Measurements from ENCODE around the gene UCK1. TPM values are rescaled to one million over a fixed set of nuclear protein-coding genes. Genes with fewer than 3 reads are reported as not detected.

UCK1 gene
- total RNA-seq, 1 donor from 2014 or later: 26.5 TPM

DNA sequence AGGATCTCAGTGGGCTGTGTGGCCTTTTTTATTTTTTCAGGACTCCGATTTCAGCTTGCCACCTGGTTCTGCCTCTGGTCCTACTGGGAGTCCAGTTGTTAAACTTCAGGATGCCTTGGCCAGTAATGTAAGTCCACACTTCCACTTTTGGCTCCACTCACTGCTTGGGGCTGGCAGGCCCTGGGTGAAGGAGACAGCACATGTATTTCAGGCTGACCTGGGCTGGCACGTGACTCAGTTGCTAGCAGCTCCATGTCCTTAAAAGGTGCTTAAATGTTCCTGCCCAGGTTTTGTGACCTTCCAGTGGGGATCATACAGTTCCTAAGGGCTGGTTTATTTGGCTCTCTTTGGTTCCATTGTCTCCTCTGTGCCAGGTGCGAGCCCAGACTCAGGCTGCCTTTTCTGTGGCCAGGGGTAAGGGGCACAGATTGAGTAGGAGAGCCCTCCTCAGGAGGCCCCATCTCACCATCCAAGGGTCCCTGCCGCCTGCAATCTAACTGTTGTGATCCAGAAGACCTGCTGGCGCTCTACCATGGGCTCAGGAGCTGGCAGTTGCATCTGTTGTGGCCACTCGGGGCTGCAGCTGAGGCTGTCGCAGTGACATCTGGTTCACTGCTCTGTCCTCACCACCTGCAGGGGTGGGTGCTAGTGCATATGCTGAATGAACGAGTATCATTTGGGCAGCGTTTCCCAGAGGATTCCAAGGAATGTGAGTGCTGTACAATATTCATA lies 47.6 kb downstream of the UCK1 start:
- intact Hi-C loops (cut with DNase I): no loop called here
- DNase-seq (ENCODE audit: low spot score): no peak
- ATAC-seq: no peak

DNA sequence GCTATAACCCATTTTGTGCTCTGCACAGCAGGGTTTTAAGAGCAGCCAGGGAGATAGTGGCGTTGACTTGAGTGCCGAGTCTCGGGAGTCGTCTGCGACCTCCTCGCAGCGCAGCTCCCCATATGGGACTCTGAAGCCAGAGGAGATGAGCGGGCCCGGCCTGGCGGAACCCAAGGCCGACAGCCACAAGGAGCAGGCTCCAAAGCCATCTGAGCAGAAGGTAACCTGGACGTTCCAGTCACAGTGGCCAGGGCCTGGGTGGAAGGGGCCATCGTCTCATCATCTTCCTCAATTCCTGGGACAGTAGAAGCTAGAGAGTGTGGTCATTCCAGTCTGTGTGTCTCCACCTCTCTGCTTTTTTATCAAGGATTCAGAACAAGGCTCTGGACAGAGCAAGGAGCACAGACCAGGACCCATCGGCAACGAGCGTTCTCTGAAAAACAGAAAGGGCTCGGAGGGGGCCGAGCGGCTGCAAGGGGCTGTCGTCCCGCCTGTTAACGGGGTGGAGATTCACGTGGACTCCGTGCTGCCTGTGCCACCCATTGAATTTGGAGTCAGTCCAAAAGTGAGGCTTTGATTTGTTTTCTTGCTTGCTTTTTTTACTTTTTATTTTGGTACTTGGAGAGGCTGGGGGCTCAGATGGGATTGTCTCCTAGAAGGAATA lies 48.6 kb downstream of the UCK1 start:
- intact Hi-C loops (cut with DNase I): no loop called here
- DNase-seq (ENCODE audit: low spot score) (no peak), ATAC-seq (no peak)

DNA sequence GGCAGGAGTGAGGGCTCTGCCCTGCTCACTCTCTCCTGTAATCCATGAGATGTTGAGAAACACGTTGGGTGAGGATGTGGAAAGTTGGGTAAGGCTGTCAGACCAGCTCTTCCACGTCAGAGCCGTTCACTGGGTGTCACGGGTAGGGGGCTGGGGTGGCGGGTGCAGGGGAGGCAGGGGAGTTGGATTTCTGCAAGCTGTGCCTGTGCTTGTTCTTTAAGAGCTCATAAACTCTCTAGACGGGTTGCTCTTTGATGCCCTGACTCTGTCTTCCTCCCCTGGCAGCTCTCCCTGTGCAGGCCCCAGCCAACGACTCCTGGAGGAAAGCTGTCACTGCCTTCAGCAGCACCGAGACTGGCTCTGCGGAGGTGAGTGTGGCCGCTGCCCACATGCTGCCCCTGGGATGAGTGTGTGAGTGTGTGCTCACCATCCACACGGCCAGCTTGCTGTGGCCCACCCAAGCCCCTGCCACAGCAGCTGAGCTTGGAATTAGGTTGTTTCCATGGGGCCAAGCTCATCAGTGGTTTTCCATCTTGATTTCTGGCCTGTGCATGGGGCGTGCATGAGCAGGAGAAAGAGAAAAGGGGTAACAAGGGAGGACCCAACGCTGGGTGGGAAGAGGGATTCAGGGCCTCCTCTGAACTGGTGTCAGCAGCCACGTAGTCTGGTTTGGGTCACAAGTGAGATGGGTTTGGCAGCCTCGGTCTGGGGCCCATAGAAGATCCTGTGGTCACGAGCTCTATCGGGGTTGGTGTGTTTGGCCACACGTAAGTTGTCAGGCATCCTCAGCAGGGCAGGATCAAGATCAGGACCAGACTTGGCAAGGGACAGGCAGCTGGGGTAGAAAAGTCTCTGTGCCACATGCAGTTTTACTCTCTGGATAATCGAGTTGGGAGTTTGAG lies 49.4 kb downstream of the UCK1 start:
- no peak for DNase-seq (ENCODE audit: low spot score)
- ATAC-seq: no peak
- intact Hi-C loops (cut with DNase I): no loop called here

DNA sequence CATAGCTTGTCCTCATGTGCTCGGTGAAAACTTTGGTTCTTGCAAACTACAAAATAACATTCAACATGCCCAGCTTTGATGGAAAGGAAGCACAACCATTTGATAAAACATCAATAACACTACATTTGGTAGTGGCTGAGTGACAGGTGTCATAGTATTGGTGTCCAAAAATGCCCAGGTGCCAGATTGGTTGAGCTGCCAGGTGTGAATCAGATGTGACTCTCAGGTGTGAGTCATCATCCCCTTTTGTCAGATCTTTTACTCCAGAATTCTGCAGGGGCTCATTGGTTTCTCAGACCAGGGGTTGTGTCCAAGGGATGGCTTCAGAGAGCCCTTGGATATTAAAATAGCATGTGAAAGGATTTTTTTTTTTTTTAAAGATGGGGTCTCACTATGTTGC lies 50.8 kb downstream of the UCK1 start:
- intact Hi-C loops (cut with DNase I): no loop called here
- DNase-seq (ENCODE audit: low spot score) (no peak), ATAC-seq (no peak)

DNA sequence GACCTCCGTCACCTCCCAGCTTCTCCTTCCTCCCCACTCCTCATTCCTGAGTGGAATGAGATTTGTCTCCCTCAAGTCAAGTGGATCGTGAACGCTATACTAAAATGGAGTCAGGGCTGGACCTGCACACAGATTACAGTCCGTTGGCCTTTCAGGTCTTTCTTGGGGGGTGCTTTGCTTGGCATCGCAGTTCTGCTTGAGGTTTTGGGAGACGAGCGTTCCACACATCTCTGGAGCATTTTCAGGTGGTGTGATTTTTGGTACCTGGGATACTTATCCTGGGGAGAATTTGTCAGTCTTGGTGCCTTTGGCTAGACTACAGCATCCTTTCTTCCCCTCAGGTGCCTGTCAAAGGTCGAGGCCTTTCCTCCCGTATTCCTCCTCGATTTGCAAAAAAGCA lies 52.2 kb downstream of the UCK1 start:
- intact Hi-C loops (cut with DNase I): no loop called here
- ATAC-seq: no peak
- DNase-seq (ENCODE audit: low spot score): no peak

DNA sequence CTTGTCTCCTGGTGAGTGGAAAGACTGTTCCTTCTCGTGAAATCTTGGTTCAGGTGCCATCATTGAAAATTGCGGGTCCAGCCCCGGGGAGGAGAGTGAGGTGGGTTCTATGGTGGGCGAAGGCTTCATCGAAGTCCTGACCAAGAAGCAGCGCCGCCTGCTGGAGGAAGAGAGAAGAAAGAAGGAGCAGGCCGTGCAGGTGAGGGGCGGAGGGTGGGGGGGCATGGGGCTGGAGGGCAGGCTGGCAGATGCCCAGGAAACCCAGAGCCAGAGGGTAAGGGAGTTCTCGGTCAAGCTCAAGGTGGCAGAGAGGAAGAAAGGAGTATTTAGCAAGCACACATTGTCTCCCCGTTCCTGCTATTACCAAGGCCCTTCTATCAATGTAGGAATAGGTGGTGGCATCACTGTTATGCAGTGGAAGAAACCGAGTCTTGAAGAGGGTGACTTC lies 52.6 kb downstream of the UCK1 start:
- ATAC-seq: no peak
- no peak for DNase-seq (ENCODE audit: low spot score)
- intact Hi-C loops (cut with DNase I): no loop called here

DNA sequence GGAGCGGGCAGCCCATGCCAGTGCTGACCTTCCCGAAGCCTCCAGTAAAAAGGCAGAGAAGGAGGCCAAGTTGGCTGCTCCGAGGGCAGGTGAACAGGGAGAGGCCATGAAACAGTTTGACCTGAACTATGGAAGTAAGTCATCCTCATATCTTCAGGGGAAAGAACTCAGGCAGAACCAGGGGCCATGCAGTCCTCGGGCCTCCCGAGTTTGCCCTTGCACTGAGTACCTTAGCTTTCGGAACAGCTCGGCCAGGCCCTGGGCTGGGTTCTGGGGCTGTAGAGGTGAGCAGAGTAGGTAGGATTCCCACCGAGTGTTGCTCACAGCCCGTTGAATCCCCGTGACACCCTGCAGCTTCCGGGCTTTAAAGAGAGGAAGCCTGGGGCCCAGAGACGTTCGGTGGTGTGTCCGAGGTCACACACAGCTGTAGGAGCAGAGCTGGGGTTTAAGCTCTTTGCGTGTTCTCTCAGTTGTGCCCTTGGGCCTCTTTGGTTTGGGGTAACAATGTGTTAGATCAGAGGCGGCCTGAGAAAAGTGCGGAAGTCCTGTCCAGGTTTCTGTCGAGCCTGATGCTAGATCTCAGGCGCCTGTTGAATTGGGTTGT lies 53.1 kb downstream of the UCK1 start:
- no peak for DNase-seq (ENCODE audit: low spot score)
- no peak for ATAC-seq
- intact Hi-C loops (cut with DNase I): no loop called here

DNA sequence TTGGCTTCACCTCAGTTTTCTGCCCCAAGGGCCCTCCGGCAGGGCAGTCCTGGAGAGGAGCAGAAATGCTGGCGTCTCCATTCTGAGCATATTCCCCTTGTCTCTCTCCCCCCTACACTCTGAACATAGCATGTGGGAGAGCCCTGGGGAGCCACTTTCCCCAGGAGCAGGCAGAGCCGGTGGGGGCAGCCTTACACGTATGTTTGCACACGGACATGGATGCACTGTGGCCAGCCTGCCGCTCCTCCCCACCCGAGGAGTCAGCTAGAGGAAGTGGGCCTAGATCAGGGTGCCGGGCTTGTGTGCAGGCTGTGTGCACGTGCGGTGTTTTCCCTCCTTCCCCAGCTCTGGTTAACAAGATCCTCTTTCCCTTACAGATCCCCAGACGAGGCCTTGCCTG lies 53.7 kb downstream of the UCK1 start:
- DNase-seq (ENCODE audit: low spot score) (no peak), ATAC-seq (no peak)
- intact Hi-C loops (cut with DNase I): no loop called here

DNA sequence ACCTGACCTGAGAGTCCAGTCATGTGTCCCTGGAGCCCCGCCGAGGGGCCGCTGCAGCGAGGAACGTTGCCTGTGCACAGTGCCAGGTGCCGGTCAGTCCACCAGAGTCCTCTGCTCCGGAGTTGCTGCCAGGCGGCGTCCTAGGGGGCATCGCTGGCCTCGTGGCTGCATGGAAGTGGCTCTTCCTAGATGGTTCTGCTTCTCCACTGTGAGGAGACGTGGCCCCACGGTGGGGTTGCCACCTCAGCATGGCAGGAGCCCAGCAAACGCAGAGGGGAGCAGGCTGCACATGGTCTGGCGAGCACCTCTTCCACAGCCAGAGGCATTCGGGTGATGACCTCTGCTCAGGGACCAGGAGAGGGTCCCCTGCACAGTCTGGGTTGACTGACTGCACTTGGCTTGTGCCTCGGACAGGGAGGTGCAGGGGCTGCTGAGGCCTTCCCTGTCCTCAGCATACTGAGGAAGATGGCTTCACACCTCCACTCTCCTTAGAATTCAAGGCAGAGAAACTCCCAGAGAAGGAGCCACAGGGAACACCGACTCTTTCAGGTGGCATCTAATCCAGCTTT lies 54.2 kb downstream of the UCK1 start:
- no peak for ATAC-seq
- no peak for DNase-seq (ENCODE audit: low spot score)
- intact Hi-C loops (cut with DNase I): no loop called here

DNA sequence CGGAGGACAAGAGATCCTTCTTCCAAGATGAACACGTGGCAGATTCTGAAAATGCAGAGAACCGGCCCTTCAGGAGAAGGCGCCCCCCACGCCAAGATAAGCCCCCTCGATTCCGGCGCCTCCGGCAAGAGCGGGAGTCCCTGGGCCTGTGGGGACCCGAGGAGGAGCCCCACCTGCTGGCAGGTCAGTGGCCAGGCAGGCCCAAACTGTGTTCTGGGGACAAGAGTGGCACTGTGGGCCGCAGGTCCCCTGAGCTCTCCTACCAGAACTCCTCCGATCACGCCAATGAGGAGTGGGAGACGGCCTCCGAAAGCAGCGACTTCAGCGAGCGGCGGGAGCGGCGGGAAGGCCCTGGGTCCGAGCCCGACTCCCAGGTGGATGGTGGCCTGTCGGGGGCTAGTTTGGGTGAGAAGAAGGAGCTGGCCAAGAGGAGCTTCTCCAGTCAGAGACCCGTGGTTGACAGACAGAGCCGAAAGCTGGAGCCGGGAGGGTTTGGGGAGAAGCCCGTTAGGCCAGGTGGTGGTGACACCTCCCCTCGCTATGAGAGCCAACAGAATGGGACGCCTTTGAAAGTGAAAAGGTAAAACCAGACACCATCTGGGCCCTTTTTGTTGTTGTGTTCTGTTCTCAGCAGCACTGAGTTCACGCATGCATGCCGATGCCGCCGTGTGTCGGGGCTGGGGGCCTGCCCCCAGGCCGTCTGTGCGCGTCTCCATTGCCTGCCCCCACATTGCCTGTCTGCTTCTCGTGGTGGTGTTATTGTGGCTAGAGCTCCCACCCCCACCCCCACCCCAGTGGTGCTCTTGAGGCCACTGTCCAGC lies 54.9 kb downstream of the UCK1 start:
- ATAC-seq (no peak), DNase-seq (ENCODE audit: low spot score) (no peak)
- intact Hi-C loops (cut with DNase I): no loop called here

DNA sequence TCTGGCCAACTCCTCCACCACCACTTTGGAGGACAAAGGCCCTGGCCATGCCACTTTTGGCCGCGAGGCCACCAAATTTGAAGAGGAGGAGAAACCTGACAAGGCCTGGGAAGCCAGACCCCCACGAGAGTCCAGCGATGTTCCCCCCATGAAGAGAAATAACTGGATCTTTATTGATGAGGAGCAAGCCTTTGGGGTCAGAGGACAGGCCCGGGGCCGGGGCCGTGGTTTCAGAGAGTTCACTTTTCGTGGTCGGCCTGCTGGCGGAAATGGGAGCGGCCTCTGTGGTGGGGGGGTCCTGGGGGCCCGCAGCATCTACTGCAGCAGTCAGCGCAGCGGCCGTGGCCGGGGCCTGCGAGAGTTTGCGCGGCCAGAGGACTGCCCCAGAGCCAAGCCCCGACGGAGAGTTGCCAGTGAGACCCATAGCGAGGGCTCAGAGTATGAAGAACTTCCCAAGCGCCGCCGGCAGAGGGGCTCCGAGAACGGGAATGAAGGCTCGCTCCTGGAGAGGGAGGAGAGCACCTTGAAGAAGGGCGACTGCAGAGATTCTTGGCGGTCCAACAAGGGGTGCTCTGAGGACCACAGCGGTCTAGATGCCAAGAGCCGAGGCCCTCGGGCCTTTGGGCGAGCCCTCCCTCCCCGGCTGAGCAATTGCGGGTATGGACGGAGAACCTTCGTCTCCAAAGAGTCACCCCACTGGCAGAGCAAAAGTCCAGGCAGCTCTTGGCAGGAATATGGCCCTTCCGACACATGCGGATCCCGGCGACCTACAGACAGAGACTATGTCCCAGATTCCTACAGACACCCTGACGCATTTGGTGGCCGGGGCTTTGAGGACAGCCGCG lies 55.7 kb downstream of the UCK1 start:
- intact Hi-C loops (cut with DNase I): no loop called here

DNA sequence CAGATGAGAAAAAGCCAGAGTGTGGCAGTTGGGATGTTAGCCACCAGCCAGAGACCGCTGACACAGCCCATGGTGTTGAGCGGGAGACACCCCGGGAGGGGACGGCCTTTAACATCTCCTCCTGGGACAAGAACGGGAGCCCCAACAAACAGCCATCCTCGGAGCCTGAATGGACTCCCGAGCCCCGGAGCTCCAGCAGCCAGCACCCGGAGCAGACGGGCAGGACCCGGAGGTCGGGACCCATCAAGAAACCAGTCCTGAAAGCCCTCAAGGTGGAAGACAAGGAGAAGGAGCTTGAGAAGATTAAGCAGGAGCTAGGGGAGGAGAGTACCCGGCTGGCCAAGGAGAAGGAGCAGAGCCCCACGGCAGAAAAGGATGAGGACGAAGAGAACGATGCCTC lies 56.4 kb downstream of the UCK1 start:
- intact Hi-C loops (cut with DNase I): no loop called here
- ATAC-seq: no peak
- no peak for DNase-seq (ENCODE audit: low spot score)

More for the DNA sequence above, 55.7 kb downstream of the UCK1 start:
- ATAC-seq (no peak), DNase-seq (ENCODE audit: low spot score) (no peak)

DNA sequence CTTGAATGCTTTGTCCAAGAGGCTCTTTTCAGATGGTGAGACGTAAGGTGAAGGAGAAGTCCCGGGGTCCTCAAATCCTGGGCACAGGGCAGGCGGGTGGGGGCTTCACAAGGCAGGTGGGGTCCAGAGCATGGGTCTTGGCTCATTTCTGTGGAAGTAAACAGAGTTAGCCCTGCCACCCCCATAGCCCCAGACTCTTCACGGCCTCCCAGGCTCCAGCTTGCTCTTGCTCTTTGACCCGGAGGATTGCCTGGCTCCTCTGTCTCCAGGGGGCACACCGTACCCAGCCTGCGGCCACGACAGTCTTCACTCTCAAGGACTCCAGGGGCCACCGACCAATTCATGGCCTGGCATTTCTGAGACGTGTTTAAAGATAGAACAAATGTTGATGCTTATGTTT lies 57.2 kb downstream of the UCK1 start:
- ATAC-seq: no peak
- DNase-seq (ENCODE audit: low spot score): no peak
- intact Hi-C loops (cut with DNase I): no loop called here

Other genes with a start within 250 kb of the UCK1 start
- 8.6 TPM for gene PLPP7, start 241.5 kb downstream of the UCK1 start, total RNA-seq
- 252 TPM for gene PRRC2B, start 137.2 kb downstream of the UCK1 start, total RNA-seq
- 34.7 TPM for gene POMT1, start 28.3 kb downstream of the UCK1 start, total RNA-seq
- gene PRRT1B, start 14.3 kb upstream of the UCK1 start, total RNA-seq: not detected
- gene RAPGEF1, start 208.8 kb upstream of the UCK1 start, total RNA-seq: 69.4 TPM

All from sciatic nerve (tissue), 2 donors.